ENCODE results near the gene BLCAP. TPM values are rescaled to one million over a fixed set of nuclear protein-coding genes. Genes with fewer than 3 reads are reported as not detected.

The BLCAP gene, protein sequence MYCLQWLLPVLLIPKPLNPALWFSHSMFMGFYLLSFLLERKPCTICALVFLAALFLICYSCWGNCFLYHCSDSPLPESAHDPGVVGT
- 48.0 and 79.7 TPM in 2 replicates for total RNA-seq

DNA sequence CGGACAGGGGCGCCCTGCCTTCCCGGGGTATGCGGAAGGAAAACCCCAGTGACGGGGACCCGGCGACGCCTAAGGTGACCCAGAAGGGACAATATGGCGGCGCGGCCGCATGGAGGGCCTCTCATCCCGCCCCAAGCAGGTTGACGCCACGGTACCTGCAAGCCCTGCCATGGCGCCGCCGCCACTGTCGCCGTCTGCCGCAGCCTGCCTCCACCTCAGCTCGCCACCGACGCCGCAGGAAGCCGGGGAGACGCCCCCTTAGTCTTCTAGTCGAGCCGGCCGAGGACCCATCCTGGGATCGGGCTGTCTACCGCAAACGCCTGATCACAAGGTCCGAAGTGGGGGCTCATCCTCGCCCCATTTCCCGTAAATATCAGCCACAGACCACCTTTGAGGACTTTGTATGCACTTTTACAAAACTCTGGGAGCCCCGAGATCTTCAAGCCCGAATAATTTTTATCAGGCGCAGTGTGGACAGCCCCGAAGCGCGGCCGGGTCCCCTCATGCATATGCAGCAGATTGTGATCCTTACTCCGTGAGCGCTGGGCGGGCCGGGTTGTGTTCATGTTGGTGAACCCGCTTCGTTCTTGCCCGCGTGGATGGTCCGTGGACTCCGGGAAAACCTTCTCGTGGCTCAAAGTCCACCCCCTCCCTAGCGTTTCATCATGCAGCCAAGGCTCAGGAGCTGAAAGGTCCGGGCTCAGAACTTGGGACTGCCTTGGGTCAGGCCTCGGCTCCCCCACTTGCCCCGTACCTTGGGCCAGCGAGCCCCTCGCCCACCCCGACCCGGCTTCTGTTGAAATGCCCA is at the start of gene BLCAP:
TSS of gene BLCAP (minus strand) at position 239 of the 808 bp plus-strand sequence. CDS start 8,702 bp downstream, outside the sequence.

DNA sequence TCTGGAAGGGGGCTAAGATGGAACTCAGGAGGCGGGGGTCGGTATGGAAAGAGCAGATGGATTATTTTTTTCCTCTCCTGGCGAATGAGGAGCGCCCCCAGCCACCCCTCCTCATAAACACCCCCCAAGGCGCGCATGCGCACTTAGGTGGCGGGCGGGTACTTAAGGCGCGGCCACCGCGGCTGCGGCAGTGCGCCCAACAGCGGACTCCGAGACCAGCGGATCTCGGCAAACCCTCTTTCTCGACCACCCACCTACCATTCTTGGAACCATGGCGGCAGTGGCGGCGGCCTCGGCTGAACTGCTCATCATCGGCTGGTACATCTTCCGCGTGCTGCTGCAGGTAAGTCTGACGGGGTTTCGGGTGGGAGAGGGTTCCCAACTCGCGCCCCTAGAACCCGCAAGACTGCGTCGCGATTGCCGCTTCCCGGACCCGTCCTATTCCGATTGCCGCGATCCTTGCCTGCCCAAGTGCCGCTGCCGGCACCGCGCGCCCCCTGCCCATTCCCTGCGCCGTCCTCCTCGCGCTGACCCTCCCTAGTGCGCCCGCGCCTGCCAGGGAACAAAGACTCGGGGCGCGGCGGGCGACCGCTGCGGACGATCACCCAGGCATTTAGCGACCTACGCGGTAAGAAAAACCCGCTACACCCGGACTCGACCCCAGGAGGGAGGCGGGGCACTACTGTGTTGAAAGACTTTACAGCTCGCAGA is 6.5 kb downstream of the BLCAP start, which contains the start of gene NNAT:
TSS of gene NNAT (plus strand) at position 190 of the 711 bp plus-strand sequence. CDS start at position 272, 82 bp downstream.

Other genes starting within 250 kb of the BLCAP start
- gene MANBAL, start 238.2 kb downstream of the BLCAP start, total RNA-seq = 15.7 and 20.2 TPM in 2 replicates
- gene SRC, start 181.7 kb downstream of the BLCAP start, total RNA-seq = 22.0 and 32.0 TPM in 2 replicates
- not detected in 2 replicates for gene NNAT, start 6.6 kb downstream of the BLCAP start, total RNA-seq
- gene CTNNBL1, start 166.2 kb upstream of the BLCAP start, total RNA-seq = 22.4 and 27.5 TPM in 2 replicates